ENCODE data around the gene SP140L. TPM values are rescaled to one million over a fixed set of nuclear protein-coding genes. Genes with fewer than 3 reads are reported as not detected.
"Not testable (repeated sequence)": the region's sequence is repeated elsewhere in the genome, so short reads cannot be mapped to it uniquely, and the experiment has no call there.

Gene SP140L
- 6.0 and 6.5 TPM in 2 replicates for total RNA-seq (2014; rRNA removed; shearing (Covaris generic))

DNA sequence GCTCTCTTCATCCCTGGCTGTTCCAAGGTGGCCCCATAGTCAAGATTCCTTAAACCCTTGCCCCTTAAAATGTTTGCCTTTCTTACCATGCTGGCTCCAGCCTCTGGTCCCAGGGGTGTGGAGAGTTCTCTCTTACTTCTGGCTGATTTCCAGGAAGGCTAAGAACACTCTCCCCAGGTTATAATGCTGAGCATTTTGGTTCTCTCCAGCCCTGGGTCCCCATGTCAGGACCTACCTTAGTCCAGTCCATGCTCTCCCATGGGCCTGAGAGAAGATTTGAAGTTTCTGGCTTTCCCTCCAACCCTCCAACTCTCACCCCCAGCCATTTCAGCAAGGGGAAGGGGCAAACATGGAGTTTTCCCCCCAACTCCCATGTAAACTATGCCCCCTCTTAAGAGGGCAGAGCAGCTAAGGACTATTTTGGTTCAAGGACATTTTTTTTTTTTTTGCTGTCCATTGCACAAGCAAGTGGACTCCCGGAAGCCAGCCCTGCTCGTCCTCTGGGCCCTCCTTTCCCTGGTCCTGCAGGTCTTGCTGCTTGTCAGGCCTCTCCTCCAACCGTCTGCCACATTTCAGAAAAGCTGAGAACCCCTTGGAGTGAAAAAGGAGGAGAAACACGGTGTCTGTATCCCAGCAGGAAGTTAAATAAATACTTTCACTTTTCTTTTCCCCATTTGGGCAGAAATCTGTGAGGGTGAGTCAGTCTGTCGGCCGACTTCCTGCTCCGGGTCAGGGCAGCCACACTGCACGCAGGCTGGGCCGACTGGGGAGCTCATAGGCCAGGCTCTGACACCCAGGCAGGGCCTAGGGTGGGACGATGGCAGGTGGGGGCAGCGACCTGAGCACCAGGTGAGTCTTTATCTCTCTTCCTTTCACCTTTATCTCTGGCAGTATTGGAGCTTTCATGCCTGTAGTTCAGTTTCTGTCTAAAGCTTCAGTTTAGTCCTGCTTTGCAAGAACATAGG is at the start of gene SP140L:
TSS of gene SP140L (plus strand) at position 741 of the 965 bp plus-strand sequence. CDS start at position 818, 77 bp downstream.
- Histone ChIP-seq H3K4me3 (ENCODE audit: insufficient read depth, low read depth, low read length) (no peak within 1 kb of the TSS), H3K36me3 (replicated peaks; ENCODE audit: control insufficient read depth, insufficient read depth, low read length) (no peaks in the 10 kb centered on the region), H3K27me3 (ENCODE audit: control insufficient read depth, insufficient read depth, low read length) (no peaks in the 10 kb centered on the region)
- DNase-seq: peak; percentile 41

DNA sequence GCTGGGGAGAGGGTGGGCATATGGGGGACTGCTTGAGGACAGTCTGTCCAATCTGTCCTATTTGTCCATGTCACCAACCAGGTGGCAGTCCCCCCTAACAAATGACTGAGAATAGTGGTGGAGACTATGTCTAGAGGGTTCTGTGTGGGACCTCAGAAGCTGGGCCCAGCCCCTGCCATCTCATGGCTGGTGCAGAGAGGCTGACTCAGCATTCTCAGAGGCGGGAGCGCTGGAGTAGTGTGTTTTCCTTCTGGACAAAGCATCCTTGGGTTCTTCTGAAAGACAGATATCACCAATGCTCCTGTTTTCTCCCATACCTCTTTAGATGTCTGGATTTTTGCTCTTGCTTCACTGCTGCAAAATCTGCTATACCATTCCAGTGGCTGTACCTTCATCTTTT is 44.1 kb upstream of the SP140L start:
- H3K4me3 ChIP-seq (ENCODE audit: insufficient read depth, low read depth, low read length): no peak overlapping the region
- DNase-seq: no peak
- H3K27me3 ChIP-seq (ENCODE audit: control insufficient read depth, insufficient read depth, low read length): no peaks in the 10 kb centered on the region
- no peaks in the 10 kb centered on the region for H3K36me3 ChIP-seq (replicated peaks; ENCODE audit: control insufficient read depth, insufficient read depth, low read length)

DNA sequence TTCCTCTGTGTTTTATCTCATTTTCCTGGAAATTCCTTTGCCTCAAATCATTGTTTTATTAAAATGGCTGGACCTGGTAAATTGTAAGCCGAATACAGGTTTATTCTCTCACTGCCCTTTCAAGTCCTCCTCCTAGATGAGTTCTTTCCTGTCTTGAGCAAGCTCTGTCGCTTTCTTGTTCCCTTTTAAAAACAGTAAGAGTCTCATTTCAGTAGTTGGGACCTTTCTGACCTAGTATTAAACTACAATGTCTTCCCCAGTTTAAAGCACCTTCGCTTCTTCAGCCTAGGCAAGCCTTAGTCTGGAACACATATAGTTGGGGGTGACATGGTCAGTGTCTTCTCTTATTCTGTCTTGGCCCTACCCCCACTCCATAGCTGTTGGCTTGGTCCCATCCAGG is 40.9 kb upstream of the SP140L start:
- no peaks in the 10 kb centered on the region for H3K36me3 ChIP-seq (replicated peaks; ENCODE audit: control insufficient read depth, insufficient read depth, low read length)
- H3K27me3 ChIP-seq (ENCODE audit: control insufficient read depth, insufficient read depth, low read length): no peaks in the 10 kb centered on the region
- H3K4me3 ChIP-seq (ENCODE audit: insufficient read depth, low read depth, low read length): no peak overlapping the region
- no peak for DNase-seq

DNA sequence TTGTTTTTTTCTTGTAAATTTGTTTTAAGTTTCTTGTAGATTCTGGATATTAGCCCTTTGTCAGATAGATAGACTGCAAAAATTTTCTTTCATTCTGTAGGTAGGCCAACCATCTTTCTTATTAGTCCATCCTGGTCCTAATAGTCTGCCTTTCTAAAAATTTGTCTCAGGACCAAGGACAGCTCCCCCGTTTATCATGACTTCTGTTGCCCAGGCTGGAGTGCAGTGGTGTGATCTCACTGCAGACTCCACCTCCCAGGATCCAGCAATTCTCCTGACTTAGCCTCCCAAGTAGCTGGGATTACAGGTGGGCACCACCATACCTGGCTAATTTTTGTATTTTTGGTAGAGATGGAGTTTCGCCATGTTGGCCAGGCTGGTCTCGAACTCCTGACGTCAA is 37.7 kb upstream of the SP140L start:
- H3K36me3 ChIP-seq (replicated peaks; ENCODE audit: control insufficient read depth, insufficient read depth, low read length); DNase-seq; H3K27me3 ChIP-seq (ENCODE audit: control insufficient read depth, insufficient read depth, low read length); H3K4me3 ChIP-seq (ENCODE audit: insufficient read depth, low read depth, low read length): not testable (repeated sequence)

DNA sequence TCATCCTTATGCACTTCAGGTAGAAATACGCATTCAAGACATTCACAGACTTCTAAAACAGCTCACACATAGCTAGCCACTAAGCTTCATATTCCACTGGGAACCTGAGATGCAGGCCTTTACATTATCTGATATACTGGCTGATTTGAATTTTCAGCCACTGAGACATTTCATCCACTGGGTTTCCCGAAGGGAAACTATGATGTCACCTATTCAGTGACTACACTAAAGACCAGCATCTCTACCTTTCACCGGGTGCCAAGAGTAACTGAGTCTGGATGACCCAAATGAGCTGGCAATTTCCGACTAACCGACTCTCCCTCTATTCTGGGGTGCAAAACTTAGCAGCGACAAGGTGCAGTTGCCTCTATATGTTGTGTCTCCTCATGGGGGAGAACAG is 31.8 kb upstream of the SP140L start:
- H3K4me3 ChIP-seq (ENCODE audit: insufficient read depth, low read depth, low read length): no peak overlapping the region
- H3K36me3 ChIP-seq (replicated peaks; ENCODE audit: control insufficient read depth, insufficient read depth, low read length): no peaks in the 10 kb centered on the region
- DNase-seq: no peak

DNA sequence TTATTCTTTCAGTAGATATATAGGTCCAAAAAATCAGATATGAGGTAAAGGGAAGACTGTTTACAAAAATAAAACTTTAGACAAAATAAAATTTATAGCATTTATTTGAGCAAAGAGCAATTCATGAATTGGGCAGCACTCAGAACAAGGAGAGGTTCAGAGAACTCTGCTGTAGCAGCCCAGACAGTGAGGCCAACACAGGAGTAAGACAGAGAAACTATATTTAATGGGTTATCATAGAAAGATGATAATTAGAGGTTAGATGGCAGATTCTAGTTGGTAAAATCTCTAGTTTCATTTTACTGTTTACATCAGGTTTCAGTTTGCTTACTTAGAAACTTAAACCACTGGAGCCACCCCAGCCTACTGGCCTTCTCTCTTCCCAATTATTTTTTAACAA is 30.1 kb upstream of the SP140L start:
- H3K36me3 ChIP-seq (replicated peaks; ENCODE audit: control insufficient read depth, insufficient read depth, low read length): no peaks in the 10 kb centered on the region
- H3K4me3 ChIP-seq (ENCODE audit: insufficient read depth, low read depth, low read length): no peak overlapping the region
- no peaks in the 10 kb centered on the region for H3K27me3 ChIP-seq (ENCODE audit: control insufficient read depth, insufficient read depth, low read length)
- DNase-seq: no peak

More for the DNA sequence above, 31.8 kb upstream of the SP140L start:
- no peaks in the 10 kb centered on the region for H3K27me3 ChIP-seq (ENCODE audit: control insufficient read depth, insufficient read depth, low read length)

DNA sequence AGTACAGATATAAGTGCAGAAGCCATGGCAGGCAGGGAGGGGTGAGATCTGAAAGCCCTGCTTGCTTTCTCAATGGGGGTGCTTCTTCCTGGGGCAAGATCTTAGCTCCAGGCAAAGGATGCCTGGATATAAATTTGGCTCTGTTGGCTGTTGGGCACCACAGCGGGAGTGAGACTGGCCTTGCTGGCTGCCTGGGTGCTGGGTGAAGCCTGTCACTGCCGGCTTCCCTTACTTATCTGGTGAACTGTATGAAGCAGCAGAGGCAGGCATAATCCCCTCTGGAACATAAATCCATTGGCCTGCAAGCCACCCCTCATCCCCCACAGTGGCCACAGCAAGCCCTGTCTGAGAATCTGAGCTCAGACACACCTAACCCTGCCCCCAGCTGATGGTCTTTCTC is 27.4 kb upstream of the SP140L start:
- Histone ChIP-seq H3K4me3 (ENCODE audit: insufficient read depth, low read depth, low read length) (no peak overlapping the region), H3K36me3 (replicated peaks; ENCODE audit: control insufficient read depth, insufficient read depth, low read length) (no peaks in the 10 kb centered on the region), H3K27me3 (ENCODE audit: control insufficient read depth, insufficient read depth, low read length) (no peaks in the 10 kb centered on the region)
- no peak for DNase-seq

DNA sequence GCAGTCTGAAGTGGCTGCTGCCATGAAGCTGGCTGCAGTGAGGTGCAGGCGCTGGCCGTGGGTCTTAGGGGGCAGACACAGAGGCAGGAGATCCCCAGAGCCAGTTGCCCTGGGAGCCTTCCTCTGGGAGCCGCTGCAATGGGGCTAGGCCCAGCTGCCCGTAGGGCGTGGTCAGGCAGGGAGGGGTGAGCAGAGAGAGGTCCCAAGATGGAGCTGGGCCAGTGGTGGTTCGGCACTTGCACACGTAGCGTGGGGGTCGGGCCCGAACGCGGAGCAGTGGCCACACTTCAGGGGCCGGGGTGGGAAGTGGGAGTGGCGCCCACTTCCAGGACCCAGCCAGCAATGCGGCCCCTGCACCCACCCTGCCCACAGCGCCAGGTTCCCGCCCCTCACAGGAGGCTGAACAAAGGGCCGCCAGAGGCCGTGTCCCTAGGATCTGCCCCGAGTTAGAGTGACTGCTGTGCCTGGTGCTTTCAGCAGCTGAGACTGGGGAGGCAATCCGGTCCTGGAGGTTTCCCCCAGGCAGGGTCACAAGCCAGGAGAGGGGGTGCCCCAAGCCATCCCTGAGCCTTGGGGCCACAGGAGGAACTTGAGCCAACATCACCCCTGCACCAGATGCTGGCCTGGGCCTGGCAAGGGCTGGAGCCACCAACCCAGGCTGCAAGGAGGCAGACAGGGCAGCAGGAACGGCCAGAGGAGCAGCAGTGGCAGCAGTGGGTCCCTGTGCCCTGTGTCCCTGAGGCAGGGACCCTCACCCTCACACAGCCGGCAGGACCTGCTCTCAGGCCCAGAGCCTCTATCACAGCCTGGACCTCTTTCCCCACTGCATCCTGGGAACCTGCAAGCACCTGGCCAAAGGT is 21.3 kb upstream of the SP140L start:
- no peak for DNase-seq
- no peaks in the 10 kb centered on the region for H3K27me3 ChIP-seq (ENCODE audit: control insufficient read depth, insufficient read depth, low read length)
- no peaks in the 10 kb centered on the region for H3K36me3 ChIP-seq (replicated peaks; ENCODE audit: control insufficient read depth, insufficient read depth, low read length)
- H3K4me3 ChIP-seq (ENCODE audit: insufficient read depth, low read depth, low read length): no peak overlapping the region

DNA sequence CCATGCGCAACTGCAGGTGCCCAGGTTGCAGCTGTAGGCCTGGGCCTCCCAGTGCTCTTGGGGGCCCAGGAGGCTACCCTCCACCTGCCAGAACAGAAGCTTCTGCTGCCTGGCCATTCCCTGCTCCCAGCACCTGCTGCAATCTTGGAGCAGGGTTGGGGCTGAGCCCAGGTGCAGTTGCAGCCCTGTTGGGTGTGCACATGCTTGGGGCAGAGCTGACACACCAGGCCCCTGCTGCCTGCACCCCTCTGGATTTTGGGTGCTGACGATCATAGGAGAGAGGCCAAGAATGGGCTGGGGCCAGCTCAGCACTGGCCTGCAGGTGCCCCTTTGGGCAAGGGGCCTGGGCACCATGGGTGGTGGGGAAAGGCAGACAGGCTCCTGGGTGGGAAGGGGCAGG is 20.5 kb upstream of the SP140L start:
- H3K4me3 ChIP-seq (ENCODE audit: insufficient read depth, low read depth, low read length): no peak overlapping the region
- H3K27me3 ChIP-seq (ENCODE audit: control insufficient read depth, insufficient read depth, low read length): no peaks in the 10 kb centered on the region
- no peaks in the 10 kb centered on the region for H3K36me3 ChIP-seq (replicated peaks; ENCODE audit: control insufficient read depth, insufficient read depth, low read length)
- DNase-seq: no peak

DNA sequence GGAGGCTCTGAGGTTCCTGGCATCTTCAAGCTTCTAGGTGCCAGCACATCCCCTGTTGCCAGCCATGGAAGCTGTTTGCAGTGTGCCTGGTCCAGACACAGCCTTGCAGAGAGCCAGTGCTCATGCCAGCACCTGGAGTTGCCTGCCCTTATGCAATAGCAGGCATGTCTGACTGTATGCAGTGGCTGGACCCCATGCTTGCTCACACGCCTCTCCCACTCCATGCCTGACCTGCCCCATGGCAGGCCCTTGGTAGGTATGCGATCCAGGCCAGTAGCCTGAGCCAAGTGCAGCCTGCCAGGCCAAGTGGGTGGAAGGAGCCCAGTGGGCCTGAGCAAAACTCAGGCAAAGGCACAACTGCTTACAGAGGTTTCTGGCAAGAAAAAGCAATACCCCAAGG is 19.5 kb upstream of the SP140L start:
- no peak for DNase-seq

DNA sequence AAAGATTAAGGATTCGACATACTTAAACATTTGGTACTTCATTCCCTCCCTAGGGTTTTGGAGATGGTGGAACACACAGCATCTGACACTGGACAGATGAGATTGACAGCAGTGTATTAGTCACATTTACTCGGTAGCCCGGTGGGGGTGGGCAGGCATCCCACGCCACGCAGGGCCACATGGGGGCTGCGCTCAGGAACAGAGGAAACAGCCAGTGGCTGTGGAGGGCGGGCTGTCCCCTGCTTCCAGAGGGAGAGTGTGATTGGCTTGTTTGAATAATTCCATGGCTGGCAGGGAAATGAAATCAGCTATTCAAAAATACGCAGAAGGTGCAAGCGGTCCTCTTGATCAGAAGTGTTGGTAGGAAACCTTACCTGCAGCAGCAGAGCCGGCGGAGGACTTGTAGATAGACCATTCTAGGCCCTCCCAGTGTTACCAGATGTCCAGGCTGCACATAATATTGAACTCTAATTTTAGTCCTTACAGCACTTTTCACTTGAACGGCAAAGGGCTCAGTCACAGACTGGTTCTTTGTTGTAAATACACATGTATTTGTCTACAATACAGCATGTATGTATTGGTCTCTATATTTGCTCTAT is 18.5 kb upstream of the SP140L start:
- Histone ChIP-seq H3K36me3 (replicated peaks; ENCODE audit: control insufficient read depth, insufficient read depth, low read length) (no peaks in the 10 kb centered on the region), H3K27me3 (ENCODE audit: control insufficient read depth, insufficient read depth, low read length) (no peaks in the 10 kb centered on the region), H3K4me3 (ENCODE audit: insufficient read depth, low read depth, low read length) (no peak overlapping the region)
- DNase-seq: no peak

More for the DNA sequence above, 19.5 kb upstream of the SP140L start:
- no peak overlapping the region for H3K4me3 ChIP-seq (ENCODE audit: insufficient read depth, low read depth, low read length)
- no peaks in the 10 kb centered on the region for H3K36me3 ChIP-seq (replicated peaks; ENCODE audit: control insufficient read depth, insufficient read depth, low read length)
- no peaks in the 10 kb centered on the region for H3K27me3 ChIP-seq (ENCODE audit: control insufficient read depth, insufficient read depth, low read length)

DNA sequence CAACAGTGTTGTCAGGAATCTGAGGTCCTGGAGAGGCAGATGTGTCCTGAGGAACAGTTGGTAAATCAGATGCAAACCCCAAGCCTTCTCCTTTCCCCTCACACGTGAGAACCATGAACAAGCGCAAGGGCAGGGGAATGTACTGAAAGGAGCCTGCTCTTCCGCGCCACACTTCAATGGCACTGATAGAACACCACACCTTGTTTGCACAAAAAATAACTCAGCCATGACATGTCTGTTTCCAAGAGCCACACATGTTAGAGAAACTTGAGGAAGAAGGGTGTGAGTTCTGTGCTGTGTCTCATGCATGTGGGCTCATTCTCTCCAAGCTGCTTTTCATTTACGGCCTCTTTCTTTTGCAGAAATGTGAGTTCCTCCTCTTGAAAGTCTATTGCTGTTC is 16.2 kb upstream of the SP140L start:
- not testable (repeated sequence) for H3K4me3 ChIP-seq (ENCODE audit: insufficient read depth, low read depth, low read length); H3K36me3 ChIP-seq (replicated peaks; ENCODE audit: control insufficient read depth, insufficient read depth, low read length); H3K27me3 ChIP-seq (ENCODE audit: control insufficient read depth, insufficient read depth, low read length); DNase-seq

DNA sequence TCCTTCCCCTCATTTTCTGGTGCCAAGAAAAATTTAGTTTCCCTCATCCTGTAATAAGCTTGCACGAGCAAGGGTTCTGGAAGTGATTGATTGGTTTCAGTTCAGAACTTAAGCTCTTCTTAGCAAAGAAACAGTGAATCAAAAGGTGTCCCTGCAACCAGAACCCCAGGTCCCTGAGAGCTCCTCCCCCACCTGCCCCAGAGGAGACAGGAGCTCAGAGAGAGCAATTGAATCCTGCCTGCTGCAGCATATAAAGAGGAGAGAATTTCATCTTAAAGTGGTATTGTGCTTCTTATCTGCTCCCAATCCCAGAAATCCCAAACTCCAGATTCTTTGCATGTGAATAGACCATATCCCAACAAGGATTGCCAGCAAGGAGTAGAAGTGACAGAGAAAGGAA is 15.4 kb upstream of the SP140L start:
- not testable (repeated sequence) for H3K4me3 ChIP-seq (ENCODE audit: insufficient read depth, low read depth, low read length); H3K36me3 ChIP-seq (replicated peaks; ENCODE audit: control insufficient read depth, insufficient read depth, low read length); H3K27me3 ChIP-seq (ENCODE audit: control insufficient read depth, insufficient read depth, low read length); DNase-seq

DNA sequence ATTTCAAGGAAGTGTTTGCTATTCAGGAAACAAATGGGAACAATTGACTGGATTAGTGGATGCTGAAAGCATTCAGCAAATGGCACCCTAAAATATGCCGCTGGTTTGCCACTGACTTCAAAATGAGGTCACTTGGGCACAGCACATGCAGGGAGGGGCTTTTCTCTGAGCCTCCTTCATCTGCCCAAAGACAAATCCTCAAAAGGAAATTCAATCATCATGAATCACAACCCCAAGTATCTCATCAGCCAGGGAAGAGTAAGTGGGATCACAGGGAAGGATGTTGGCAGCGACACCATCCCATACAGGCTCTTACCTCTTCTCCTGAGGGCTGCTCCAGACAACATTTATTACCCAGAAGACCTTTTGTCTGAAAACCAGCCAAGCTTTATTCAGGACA is 14.4 kb upstream of the SP140L start:
- no peak for DNase-seq
- H3K36me3 ChIP-seq (replicated peaks; ENCODE audit: control insufficient read depth, insufficient read depth, low read length): no peaks in the 10 kb centered on the region
- H3K27me3 ChIP-seq (ENCODE audit: control insufficient read depth, insufficient read depth, low read length): no peaks in the 10 kb centered on the region
- no peak overlapping the region for H3K4me3 ChIP-seq (ENCODE audit: insufficient read depth, low read depth, low read length)

Measured in H7 (cell line).